GM06990 (cell line): ENCODE data around the gene MIDN.
"Not testable (repeated sequence)": the region's sequence is repeated elsewhere in the genome, so short reads cannot be mapped to it uniquely, and the experiment has no call there.

Source experiments
- DNase-seq: peaks from one replicate; pipeline ENCODE4 v3.0.0-alpha.2; 2011; ENCODE audit not compliant: insufficient read length; ENCODE audit errors: extremely low read depth
- H3K27me3 ChIP-seq: replicated peaks from 2 replicates; pipeline ENCODE4 v1.6.0; 2011; ENCODE audit warnings: low read length; ENCODE audit not compliant: control insufficient read depth, insufficient read depth
- H3K36me3 ChIP-seq: 2 replicates; pipeline ENCODE4 v1.5.1; 2011; ENCODE audit warnings: low read length; ENCODE audit not compliant: control insufficient read depth, insufficient read depth
- H3K4me3 ChIP-seq: replicated peaks from 2 replicates; pipeline ENCODE4 v1.5.1; 2011; ENCODE audit warnings: low read depth, mild to moderate bottlenecking, control low read depth, low read length
- CTCF ChIP-seq: IDR thresholded peaks from 2 replicates; pipeline ENCODE4 v1.5.1; 2011; ENCODE audit warnings: low read length, control low read depth, mild to moderate bottlenecking, inconsistent platforms; ENCODE audit not compliant: insufficient read depth, poor library complexity, severe bottlenecking

The MIDN gene

GRCh38 chr19:1206864-1207450 is 41.4 kb upstream of the MIDN start:
- DNase-seq: peak; percentile 53
- Histone ChIP-seq H3K27me3 (no peaks in the 10 kb centered on the region), H3K4me3 (peak overlapping the region; percentile 89), H3K36me3 (peaks cover 5% of the 10 kb centered on the region)
- TF ChIP-seq CTCF: no peak

GRCh38 chr19:1208830-1209229 is 39.6 kb upstream of the MIDN start:
- H3K36me3 ChIP-seq, DNase-seq, H3K27me3 ChIP-seq: not testable (repeated sequence)
- H3K4me3 ChIP-seq: peak overlapping the region; percentile 6

- DNase-seq: no peak
- no peaks in the 10 kb centered on the region for H3K27me3 ChIP-seq
- H3K36me3 ChIP-seq: peaks cover 7% of the 10 kb centered on the region
- no peak for TF ChIP-seq CTCF
- no peak overlapping the region for H3K4me3 ChIP-seq
These were observed 38.2 kb upstream of the MIDN start for GRCh38 chr19:1210227-1210538.

GRCh38 chr19:1211494-1212234 is 36.7 kb upstream of the MIDN start:
- no peak for TF ChIP-seq CTCF
- Histone ChIP-seq H3K4me3 (no peak overlapping the region), H3K36me3 (peaks cover 8% of the 10 kb centered on the region), H3K27me3 (no peaks in the 10 kb centered on the region)
- peak; percentile 9 for DNase-seq

- Histone ChIP-seq H3K36me3 (peaks cover 10% of the 10 kb centered on the region), H3K4me3 (peak overlapping the region; percentile 31), H3K27me3 (no peaks in the 10 kb centered on the region)
- TF ChIP-seq CTCF: no peak
- DNase-seq: peak; percentile 56
These were observed 34.7 kb upstream of the MIDN start for GRCh38 chr19:1213391-1214286.

GRCh38 chr19:1214299-1214861 is 34.0 kb upstream of the MIDN start:
- no peaks in the 10 kb centered on the region for H3K27me3 ChIP-seq
- TF ChIP-seq CTCF: no peak
- no peak for DNase-seq
- peaks cover 8% of the 10 kb centered on the region for H3K36me3 ChIP-seq
- H3K4me3 ChIP-seq: no peak overlapping the region
